ENCODE results near the gene AKR7A2. TPM values are rescaled to one million over a fixed set of nuclear protein-coding genes. Genes with fewer than 3 reads are reported as not detected.
"Not testable (repeated sequence)": the region's sequence is repeated elsewhere in the genome, so short reads cannot be mapped to it uniquely, and the experiment has no call there.

The AKR7A2 gene
- polyA plus RNA-seq, 4 donors = 76.7 to 107 (median 87.1) TPM

- no peak for DNase-seq (ENCODE audit: low read depth in 4 of 4, low spot score in 2 of 4)
Measured at GRCh38 chr1:19308509-19308907, 3.4 kb downstream of the AKR7A2 start.

- no peak for DNase-seq (ENCODE audit: low read depth in 4 of 4, low spot score in 2 of 4)
Measured at GRCh38 chr1:19307794-19308508, 4.0 kb downstream of the AKR7A2 start.

- no peak for DNase-seq (ENCODE audit: low read depth in 4 of 4, low spot score in 2 of 4)
Measured at GRCh38 chr1:19306941-19307340, 5.0 kb downstream of the AKR7A2 start.

GRCh38 chr1:19305880-19306279 lies 6.1 kb downstream of the AKR7A2 start:
- DNase-seq (ENCODE audit: low read depth in 4 of 4, low spot score in 2 of 4) = no peak

- DNase-seq (ENCODE audit: low read depth in 4 of 4, low spot score in 2 of 4) = not testable (repeated sequence)
Measured at GRCh38 chr1:19304081-19304480, 7.9 kb downstream of the AKR7A2 start.

- no peak for DNase-seq (ENCODE audit: low read depth in 4 of 4, low spot score in 2 of 4)
Measured at GRCh38 chr1:19300211-19300610, 11.7 kb downstream of the AKR7A2 start.

GRCh38 chr1:19294638-19295037 lies 17.3 kb downstream of the AKR7A2 start:
- no peak for DNase-seq (ENCODE audit: low read depth in 4 of 4, low spot score in 2 of 4)

- DNase-seq (ENCODE audit: low read depth in 4 of 4, low spot score in 2 of 4) = no peak
Measured at GRCh38 chr1:19289244-19289643, 22.7 kb downstream of the AKR7A2 start.

- DNase-seq (ENCODE audit: low read depth in 4 of 4, low spot score in 2 of 4) = not testable (repeated sequence)
Measured at GRCh38 chr1:19288324-19289241, 23.4 kb downstream of the AKR7A2 start, which contains the start of gene AKR7A3. TSS of gene AKR7A3 (minus strand) at chr1:19288770. CDS start at chr1:19288709, 61 bp downstream.

GRCh38 chr1:19287436-19288185 lies 24.3 kb downstream of the AKR7A2 start:
- no peak for DNase-seq (ENCODE audit: low read depth in 4 of 4, low spot score in 2 of 4)

GRCh38 chr1:19285807-19286206 lies 26.1 kb downstream of the AKR7A2 start:
- not testable (repeated sequence) for DNase-seq (ENCODE audit: low read depth in 4 of 4, low spot score in 2 of 4)

- not testable (repeated sequence) for DNase-seq (ENCODE audit: low read depth in 4 of 4, low spot score in 2 of 4)
Measured at GRCh38 chr1:19285366-19285765, 26.6 kb downstream of the AKR7A2 start.

GRCh38 chr1:19284881-19285280 lies 27.1 kb downstream of the AKR7A2 start:
- DNase-seq (ENCODE audit: low read depth in 4 of 4, low spot score in 2 of 4) = no peak

GRCh38 chr1:19283891-19284290 lies 28.1 kb downstream of the AKR7A2 start:
- no peak for DNase-seq (ENCODE audit: low read depth in 4 of 4, low spot score in 2 of 4)

GRCh38 chr1:19274636-19275035 lies 37.3 kb downstream of the AKR7A2 start:
- DNase-seq (ENCODE audit: low read depth in 4 of 4, low spot score in 2 of 4) = no peak

- not testable (repeated sequence) for DNase-seq (ENCODE audit: low read depth in 4 of 4, low spot score in 2 of 4)
Measured at GRCh38 chr1:19273844-19274531, 38.0 kb downstream of the AKR7A2 start.

GRCh38 chr1:19273106-19273843 lies 38.7 kb downstream of the AKR7A2 start:
- DNase-seq (ENCODE audit: low read depth in 4 of 4, low spot score in 2 of 4) = no peak

- DNase-seq (ENCODE audit: low read depth in 4 of 4, low spot score in 2 of 4) = no peak
Measured at GRCh38 chr1:19272064-19272463, 39.9 kb downstream of the AKR7A2 start.

GRCh38 chr1:19270343-19270730 lies 41.6 kb downstream of the AKR7A2 start:
- DNase-seq (ENCODE audit: low read depth in 4 of 4, low spot score in 2 of 4) = not testable (repeated sequence)
